Gastrocnemius medialis (tissue), 4 donors: ENCODE data around the gene PRLH. TPM values are rescaled to one million over a fixed set of nuclear protein-coding genes. Genes with fewer than 3 reads are reported as not detected.

Source experiments
- ATAC-seq, 2 donors: fragments of 150-250 bp; one replicate each; pipeline ENCODE4 v1.9.1; 2016
- DNase-seq, 2 donors: peaks; one replicate each; pipeline ENCODE4 v3.0.0-alpha.2; 2019
- H3K27ac ChIP-seq, 4 donors: fragments of 200-600 bp; sonication (generic); 1 replicate in 1 of 4; 2 replicates in 3 of 4; pipeline ENCODE4 v1.5.1; 2016 to 2018; ENCODE audit warnings: mild to moderate bottlenecking in 2 of 4, moderate library complexity in 1 of 4
- H3K27me3 ChIP-seq, 3 donors: fragments of 200-600 bp; sonication (generic) in 2 of 3; 1 replicate in 1 of 3; 2 replicates in 2 of 3; pipeline versions ENCODE4 v1.5.1 to v1.6.0; 2016 to 2019; ENCODE audit warnings: mild to moderate bottlenecking in 1 of 3, moderate library complexity in 1 of 3
- H3K36me3 ChIP-seq, 2 donors: fragments of 200-600 bp; sonication (generic) in 1 of 2; one replicate each; pipeline ENCODE4 v1.5.1; 2017 to 2018
- H3K4me1 ChIP-seq, 2 donors: fragments of 200-600 bp; sonication (generic) in 1 of 2; one replicate each; pipeline ENCODE4 v1.5.1; 2016 to 2017; ENCODE audit warnings: mild to moderate bottlenecking in 2 of 2
- H3K4me3 ChIP-seq, 4 donors: fragments of 200-600 bp; sonication (generic) in 3 of 4; 1 replicate in 1 of 4; 2 replicates in 3 of 4; pipeline ENCODE4 v1.5.1; 2016 to 2019; ENCODE audit warnings: mild to moderate bottlenecking in 2 of 4
- H3K9me3 ChIP-seq, 3 donors: fragments of 200-600 bp; sonication (generic) in 2 of 3; 1 replicate in 1 of 3; 2 replicates in 2 of 3; pipeline ENCODE4 v1.5.1; 2016 to 2019
- POLR2A ChIP-seq, 2 donors: fragments of 450-650 bp; IDR thresholded peaks; one replicate each; pipeline ENCODE4 v1.6.1; 2017; ENCODE audit warnings: antibody characterized with exemption in 2 of 2, mild to moderate bottlenecking in 2 of 2, moderate library complexity in 2 of 2
- in situ Hi-C, 4 donors: fragments of 200-750 bp; cut with MboI; loops; one replicate each; pipeline versions ENCODE4 v1.15.0 to v1.8.0; 2017; ENCODE audit warnings: low sequenced_read_pairs in 4 of 4
- intact Hi-C: fragments of 100-400 bp; cut with DNase I; formaldehyde crosslinking; loops from one replicate; pipeline ENCODE4 v1.15.1; 2023; ENCODE audit warnings: low total_unique reads
- total RNA-seq, 4 donors: library from RNA; depleted of rRNA; stranded (reverse); fragments of >200 nt; gene quantifications; one replicate each; pipeline versions ENCODE4 v1.1.0 to v1.2.3, GENCODE V29; 2016
- TF ChIP-seq, protein P1 (sequence below), 5 experiments: fragments of 450-650 bp in 3 of 5; fragments of 200-600 bp in 2 of 5; sonication (generic) in 2 of 5; IDR thresholded peaks in 4 of 5; conservative IDR thresholded peaks in 1 of 5; 1 replicate in 4 of 5; 2 replicates in 1 of 5; pipeline ENCODE4 v1.5.1; 2016 to 2019; ENCODE audit warnings: antibody characterized with exemption in 5 of 5, mild to moderate bottlenecking in 3 of 5, moderate library complexity in 3 of 5

Gene PRLH
- total RNA-seq, 4 donors from 2014 or later, result not detected

DNA sequence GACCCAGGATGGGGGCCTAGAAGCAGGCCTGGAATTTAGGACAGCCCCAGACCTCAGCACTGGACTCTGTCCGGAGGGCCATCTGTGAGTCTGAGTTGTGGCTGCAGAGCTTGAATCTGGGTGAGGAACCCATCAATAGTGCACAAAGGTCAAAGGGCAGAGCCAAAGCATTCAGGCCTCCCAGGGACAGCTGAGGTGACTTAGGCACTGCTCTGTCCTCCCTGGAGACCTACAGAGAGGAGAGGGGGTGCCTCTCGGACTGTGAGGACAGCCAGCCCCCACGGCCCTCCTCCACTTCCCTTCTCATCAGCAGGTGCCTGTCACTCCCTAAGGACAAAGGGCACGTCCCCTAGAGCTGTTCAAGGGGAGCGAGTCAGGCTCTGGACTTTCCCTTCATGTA lies 25.1 kb upstream of the PRLH start:
- in situ Hi-C loops (no loop called here), intact Hi-C loops (no loop called here)
- TF ChIP-seq, protein P1, sequence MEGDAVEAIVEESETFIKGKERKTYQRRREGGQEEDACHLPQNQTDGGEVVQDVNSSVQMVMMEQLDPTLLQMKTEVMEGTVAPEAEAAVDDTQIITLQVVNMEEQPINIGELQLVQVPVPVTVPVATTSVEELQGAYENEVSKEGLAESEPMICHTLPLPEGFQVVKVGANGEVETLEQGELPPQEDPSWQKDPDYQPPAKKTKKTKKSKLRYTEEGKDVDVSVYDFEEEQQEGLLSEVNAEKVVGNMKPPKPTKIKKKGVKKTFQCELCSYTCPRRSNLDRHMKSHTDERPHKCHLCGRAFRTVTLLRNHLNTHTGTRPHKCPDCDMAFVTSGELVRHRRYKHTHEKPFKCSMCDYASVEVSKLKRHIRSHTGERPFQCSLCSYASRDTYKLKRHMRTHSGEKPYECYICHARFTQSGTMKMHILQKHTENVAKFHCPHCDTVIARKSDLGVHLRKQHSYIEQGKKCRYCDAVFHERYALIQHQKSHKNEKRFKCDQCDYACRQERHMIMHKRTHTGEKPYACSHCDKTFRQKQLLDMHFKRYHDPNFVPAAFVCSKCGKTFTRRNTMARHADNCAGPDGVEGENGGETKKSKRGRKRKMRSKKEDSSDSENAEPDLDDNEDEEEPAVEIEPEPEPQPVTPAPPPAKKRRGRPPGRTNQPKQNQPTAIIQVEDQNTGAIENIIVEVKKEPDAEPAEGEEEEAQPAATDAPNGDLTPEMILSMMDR (IDR thresholded peaks at IDR 0.05 in 4 of 5, conservative IDR thresholded peaks at IDR 0.05 in 1 of 5), result no peak
- TF ChIP-seq POLR2A (IDR thresholded peaks at IDR 0.05), result no peak
- H3K36me3 ChIP-seq, result no peaks in the 10 kb centered on the region
- no peak overlapping the region for H3K4me3 ChIP-seq
- no peaks in the 10 kb centered on the region for H3K27me3 ChIP-seq
- H3K9me3 ChIP-seq, result no peaks in the 10 kb centered on the region
- peaks cover 6 to 10% of the 10 kb centered on the region in 2 donors for H3K4me1 ChIP-seq
- no peak overlapping the region for H3K27ac ChIP-seq
- ATAC-seq, result no peak
- no peak for DNase-seq

DNA sequence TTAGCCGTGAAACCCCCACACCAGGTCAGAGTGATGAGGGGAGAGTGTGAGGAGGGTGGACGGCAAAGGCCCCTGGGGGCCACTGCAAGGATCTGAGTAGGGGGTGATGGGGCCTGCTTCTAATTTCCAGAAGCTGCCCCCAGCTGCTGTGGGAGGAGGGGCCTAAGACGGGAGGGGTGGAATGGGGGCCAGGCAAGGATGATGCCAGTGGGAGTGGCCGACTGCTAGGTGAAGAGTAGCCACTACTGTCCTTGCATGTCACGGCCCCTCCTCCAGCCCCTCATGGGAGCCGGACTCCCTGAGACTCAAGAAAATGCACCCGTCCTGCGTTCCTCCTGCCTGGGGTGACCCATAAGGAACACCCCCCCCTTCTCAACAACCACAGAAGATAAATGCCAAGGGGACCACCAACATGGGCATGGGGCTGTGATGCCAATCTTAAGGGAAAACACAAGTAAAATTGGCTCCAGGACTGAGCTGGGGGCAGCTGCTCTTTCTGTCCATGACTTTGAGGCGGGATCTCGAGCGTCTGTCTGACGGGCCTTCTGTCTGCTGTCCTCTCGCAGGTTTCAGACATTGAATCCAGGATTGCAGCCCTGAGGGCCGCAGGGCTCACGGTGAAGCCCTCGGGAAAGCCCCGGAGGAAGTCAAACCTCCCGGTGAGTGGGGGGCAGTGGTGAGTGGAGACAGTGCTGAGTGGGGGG lies 24.2 kb upstream of the PRLH start:
- intact Hi-C loops, result no loop called here
- Histone ChIP-seq H3K27me3 (no peaks in the 10 kb centered on the region), H3K36me3 (no peaks in the 10 kb centered on the region), H3K27ac (no peak overlapping the region), H3K4me3 (no peak overlapping the region), H3K9me3 (no peaks in the 10 kb centered on the region), H3K4me1 (peaks cover 6 to 10% of the 10 kb centered on the region in 2 donors)
- no peak for ATAC-seq
- in situ Hi-C loops, result no loop called here
- DNase-seq, result no peak
- TF ChIP-seq, protein P1 (IDR thresholded peaks at IDR 0.05 in 4 of 5, conservative IDR thresholded peaks at IDR 0.05 in 1 of 5), result no peak
- no peak for TF ChIP-seq POLR2A (IDR thresholded peaks at IDR 0.05)

DNA sequence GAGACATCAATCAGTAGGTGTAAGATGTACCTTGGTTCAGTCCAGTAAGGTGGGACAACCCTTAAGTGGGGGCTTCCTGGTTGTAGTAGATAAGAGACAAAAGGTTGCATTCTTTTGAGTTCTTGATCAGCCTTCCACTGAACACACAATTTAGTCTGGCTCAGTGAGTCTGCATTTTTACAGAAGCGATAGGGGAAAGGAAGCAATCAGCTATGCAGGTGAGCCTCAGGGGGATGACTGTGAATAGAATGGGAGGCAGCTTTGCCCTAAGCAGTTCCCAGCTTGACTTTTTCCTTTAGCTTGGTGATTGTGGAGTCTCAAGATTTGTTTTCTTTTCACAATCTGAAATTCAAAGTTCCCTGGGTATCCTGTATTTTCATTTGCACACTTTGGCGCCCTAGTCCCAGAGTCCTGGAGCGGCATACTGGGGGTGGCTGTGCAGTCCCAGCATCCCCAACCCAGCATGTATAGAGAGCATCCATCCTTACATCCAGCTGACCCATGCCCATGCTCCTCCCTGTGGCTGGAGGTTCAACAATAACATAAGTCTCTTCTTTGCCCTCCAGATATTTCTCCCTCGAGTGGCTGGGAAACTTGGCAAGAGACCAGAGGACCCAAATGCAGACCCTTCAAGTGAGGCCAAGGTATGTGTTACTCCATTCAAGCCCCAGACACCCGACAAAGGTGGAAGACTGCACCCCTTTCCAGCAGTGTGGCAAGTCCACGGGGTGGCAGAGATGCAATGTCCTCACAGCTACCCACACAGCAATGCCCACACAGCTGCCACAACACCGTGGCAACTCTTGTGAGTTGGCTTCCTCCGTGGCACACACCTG lies 20.1 kb upstream of the PRLH start:
- H3K4me1 ChIP-seq, result peaks cover 2% of the 10 kb centered on the region in 2 donors
- H3K27me3 ChIP-seq, result no peaks in the 10 kb centered on the region
- H3K27ac ChIP-seq, result no peak overlapping the region
- no peak overlapping the region for H3K4me3 ChIP-seq
- DNase-seq (no peak), ATAC-seq (no peak)
- TF ChIP-seq POLR2A (IDR thresholded peaks at IDR 0.05), result no peak
- TF ChIP-seq, protein P1 (IDR thresholded peaks at IDR 0.05 in 4 of 5, conservative IDR thresholded peaks at IDR 0.05 in 1 of 5), result no peak
- in situ Hi-C loops, result no loop called here
- no peaks in the 10 kb centered on the region for H3K9me3 ChIP-seq
- no peaks in the 10 kb centered on the region for H3K36me3 ChIP-seq
- intact Hi-C loops, result no loop called here

DNA sequence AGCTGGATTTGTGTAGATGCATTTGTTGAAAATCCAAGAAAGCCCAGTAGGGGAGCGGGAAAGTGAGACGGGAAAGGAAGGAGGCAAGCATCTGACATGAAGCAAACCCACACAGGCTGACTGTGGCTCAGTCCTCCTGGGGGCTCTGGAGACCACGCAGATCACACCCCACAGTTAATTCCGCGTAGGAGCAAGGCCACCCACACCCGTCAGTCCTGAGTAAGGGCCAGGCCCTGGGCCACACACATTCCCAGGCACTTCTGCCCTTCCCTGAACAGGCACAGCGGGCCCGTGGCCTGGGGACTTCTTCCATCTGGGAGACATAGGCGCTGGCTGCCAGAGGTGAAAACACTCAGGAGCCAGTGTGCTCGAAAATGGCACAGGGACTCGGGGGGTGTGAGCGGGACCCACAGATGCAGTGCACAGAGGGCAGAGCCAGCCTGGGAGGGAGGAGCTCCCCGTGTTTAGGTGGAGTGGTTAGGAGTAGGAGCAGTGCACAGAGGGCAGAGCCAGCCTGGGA lies 19.4 kb upstream of the PRLH start:
- intact Hi-C loops, result no loop called here
- Histone ChIP-seq H3K27me3 (no peaks in the 10 kb centered on the region), H3K4me1 (no peaks in the 10 kb centered on the region), H3K36me3 (no peaks in the 10 kb centered on the region), H3K4me3 (no peak overlapping the region), H3K27ac (no peak overlapping the region), H3K9me3 (no peaks in the 10 kb centered on the region)
- no peak for DNase-seq
- ATAC-seq, result no peak
- TF ChIP-seq, protein P1 (IDR thresholded peaks at IDR 0.05 in 4 of 5, conservative IDR thresholded peaks at IDR 0.05 in 1 of 5), result no peak
- TF ChIP-seq POLR2A (IDR thresholded peaks at IDR 0.05), result no peak
- in situ Hi-C loops, result no loop called here
